Measurements from ENCODE around the gene TSC22D3. TPM values are rescaled to one million over a fixed set of nuclear protein-coding genes. Genes with fewer than 3 reads are reported as not detected.

TSC22D3 gene
- total RNA-seq, 4 donors from 2014 or later, result 473 to 982 (median 684) TPM

DNA sequence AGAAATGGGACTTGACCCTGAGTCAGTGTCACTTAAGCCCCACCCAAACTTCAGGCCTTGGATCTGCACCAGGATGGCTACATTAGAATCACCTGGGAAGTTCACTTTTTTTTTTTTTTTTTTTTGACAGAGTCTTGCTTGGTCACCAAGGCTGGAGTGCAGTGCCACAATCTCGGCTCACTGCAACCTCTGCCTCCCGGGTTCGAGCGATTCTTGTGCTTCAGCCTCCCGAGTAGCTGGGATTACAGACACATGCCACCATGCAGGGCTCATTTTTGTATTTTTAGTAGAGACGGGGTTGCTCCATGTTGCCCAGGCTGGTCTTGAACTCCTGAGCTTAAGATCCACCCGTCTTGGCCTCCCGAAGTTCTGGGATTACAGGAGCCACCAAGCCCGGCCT, 4.9 kb upstream of the TSC22D3 start:
- TF ChIP-seq, protein P1, sequence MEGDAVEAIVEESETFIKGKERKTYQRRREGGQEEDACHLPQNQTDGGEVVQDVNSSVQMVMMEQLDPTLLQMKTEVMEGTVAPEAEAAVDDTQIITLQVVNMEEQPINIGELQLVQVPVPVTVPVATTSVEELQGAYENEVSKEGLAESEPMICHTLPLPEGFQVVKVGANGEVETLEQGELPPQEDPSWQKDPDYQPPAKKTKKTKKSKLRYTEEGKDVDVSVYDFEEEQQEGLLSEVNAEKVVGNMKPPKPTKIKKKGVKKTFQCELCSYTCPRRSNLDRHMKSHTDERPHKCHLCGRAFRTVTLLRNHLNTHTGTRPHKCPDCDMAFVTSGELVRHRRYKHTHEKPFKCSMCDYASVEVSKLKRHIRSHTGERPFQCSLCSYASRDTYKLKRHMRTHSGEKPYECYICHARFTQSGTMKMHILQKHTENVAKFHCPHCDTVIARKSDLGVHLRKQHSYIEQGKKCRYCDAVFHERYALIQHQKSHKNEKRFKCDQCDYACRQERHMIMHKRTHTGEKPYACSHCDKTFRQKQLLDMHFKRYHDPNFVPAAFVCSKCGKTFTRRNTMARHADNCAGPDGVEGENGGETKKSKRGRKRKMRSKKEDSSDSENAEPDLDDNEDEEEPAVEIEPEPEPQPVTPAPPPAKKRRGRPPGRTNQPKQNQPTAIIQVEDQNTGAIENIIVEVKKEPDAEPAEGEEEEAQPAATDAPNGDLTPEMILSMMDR (IDR thresholded peaks at IDR 0.05; ENCODE audit: low read depth), result no peak

DNA sequence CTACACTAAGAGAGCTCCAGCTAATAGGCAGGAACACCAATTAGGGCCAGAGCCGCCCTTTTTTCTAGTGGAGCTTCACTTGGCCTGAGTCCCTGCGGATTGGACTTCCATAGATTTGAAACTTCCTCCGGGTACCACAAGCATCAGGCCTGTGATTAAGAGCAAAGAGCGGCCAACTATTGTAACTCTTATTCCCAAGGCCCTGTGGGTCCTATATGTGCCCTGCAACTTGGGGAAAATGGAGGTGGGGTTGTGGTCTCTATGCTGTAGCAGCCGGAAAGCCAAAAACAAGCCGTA, 1.9 kb upstream of the TSC22D3 start, which contains the start of gene NCBP2L:
NCBP2L (plus strand) TSS at position 198 of the 297 bp plus-strand sequence. CDS start 16,488 bp downstream, outside the sequence.
- TF ChIP-seq, protein P1 (IDR thresholded peaks at IDR 0.05; ENCODE audit: low read depth), result no peak

DNA sequence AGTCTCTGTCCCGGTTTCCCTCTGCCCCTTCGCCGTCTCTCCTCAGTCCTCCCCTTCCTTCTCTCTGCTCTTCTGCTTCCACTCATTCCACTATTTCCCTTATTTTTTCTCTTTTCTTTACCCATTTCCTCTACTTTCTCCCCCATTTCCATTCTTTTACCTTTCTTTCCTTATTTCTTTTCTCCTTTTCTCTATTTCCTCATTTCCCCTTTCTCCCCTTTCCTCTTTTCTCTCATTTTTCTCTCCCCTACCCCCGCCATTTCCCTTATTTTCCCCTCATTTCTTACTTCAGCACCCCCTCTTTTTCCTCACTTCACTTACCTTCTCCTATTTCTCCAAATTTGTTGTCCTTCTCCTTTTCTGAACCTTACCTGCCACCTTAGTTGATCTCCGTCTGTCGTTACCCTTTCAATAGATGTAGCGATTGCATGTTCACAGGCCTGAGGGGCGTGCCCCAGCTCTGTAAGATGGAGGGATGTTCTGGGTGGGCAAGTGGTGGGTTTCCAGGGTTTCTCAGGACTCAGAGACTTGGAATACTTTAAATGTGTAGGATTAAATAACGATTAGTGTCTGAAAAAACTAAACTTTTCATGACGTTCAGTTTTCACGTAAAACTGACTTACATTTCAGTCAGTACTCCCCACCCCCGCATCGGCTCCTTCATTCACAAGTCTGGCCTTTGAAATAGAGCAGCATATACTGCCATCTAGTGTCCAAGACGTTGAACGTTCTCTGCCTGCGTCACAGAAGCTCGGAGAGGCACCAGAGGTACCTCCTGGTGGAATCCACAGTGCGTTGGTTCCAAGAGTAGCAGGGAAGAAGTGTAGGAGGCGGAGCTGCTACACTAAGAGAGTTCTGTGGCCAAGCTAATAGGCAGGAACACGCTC, 1.3 kb upstream of the TSC22D3 start:
- TF ChIP-seq, protein P1 (IDR thresholded peaks at IDR 0.05; ENCODE audit: low read depth), result no peak

DNA sequence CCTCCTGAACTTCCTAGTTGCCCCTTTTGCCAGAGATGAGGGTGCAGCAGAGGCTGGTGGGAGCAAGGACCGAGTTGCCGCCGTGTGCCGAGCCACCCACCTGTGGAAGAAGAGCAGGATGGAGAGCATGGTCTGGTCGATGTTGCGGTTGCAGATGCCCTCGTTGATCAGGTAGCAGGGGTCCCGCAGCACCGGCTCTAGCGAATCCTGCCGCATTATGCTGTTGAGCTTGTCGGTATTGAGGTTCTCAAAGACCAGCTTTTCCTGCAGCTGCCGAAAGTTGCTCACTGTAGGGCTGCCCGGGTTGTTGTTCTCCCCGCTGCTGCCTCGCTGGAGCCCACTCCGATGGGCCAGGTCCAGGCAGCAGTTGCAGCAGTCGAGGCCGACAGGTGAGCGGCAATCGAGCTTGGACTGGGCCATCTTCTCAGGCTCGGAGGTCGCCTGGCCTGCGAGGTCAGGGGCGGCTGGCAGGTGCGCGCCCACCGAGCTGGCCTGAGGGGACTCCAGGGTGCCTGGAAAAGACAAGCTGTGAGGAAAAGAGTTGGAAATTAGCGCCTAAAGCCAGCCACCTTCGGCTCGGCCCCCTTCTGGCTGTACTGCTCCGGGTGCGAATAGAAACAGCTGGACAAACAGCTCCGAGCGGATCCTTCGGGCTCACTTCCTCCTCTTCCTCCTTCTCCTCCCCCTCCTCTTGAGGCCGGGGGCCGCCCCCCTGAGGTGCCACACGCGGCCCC, 420 bp downstream of the TSC22D3 start:
- TF ChIP-seq, protein P1 (IDR thresholded peaks at IDR 0.05; ENCODE audit: low read depth), result no peak

DNA sequence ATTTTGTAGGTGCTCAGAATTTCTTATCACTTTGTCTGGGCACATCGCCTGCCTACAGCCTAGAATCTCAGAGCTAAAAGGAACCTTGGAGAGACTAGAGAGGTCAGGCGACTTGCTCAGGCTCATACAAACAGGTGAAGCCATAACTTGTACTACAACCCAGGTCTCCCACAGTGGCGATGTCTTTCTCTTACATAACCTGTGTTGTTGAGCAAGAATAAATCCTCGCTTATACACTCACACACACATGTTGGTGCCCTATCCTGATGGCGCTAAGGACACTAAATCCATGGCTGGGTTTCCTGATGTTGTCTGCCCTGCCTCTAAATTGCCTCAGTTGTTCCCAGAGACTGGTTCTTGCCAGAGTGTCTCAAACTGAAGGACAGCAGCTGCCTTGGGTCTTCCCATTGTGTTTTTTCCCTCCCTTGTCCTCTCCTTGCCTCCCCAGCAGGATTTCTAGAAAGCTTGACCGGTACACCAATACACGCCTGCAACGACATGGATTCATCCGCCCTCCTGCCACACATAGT, 1.6 kb downstream of the TSC22D3 start:
- TF ChIP-seq, protein P1 (IDR thresholded peaks at IDR 0.05; ENCODE audit: low read depth), result no peak

DNA sequence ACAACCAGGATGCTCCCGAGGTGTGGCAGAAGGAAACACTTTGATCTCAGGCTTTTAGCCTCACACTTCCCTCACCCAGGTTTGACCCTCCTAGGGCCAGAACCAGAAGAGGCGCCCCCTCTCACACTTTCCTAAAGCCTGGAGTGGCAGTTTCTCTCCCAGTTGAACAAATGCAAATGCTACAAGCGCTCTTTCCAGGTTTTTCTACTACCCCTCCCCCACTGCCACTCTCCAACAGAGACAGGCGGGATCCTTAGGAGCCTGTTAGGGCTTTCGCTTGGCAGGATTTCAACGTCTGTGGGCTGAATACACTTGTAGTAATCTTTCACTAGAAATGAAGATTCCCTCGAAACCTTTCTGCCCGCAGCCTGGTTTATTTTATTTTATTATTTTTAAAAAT, 2.4 kb downstream of the TSC22D3 start:
- TF ChIP-seq, protein P1 (IDR thresholded peaks at IDR 0.05; ENCODE audit: low read depth), result no peak

Measured in subcutaneous adipose tissue (tissue), 4 donors.